Subcutaneous adipose tissue (tissue), 4 donors: ENCODE measurements around the gene RORB. TPM values are rescaled to one million over a fixed set of nuclear protein-coding genes. Genes with fewer than 3 reads are reported as not detected.

Experiments used
- total RNA-seq, 4 donors: library from RNA; depleted of rRNA; stranded (reverse); fragments of >200 nt; gene quantifications; one replicate each; pipeline ENCODE4 v1.1.0, GENCODE V29; 2016
- TF ChIP-seq, protein P1 (sequence below): fragments of 450-650 bp; IDR thresholded peaks from one replicate; pipeline ENCODE4 v1.5.1; 2016; ENCODE audit warnings: low read depth, mild to moderate bottlenecking, control low read depth, antibody characterized with exemption, moderate library complexity

The RORB gene
- total RNA-seq, 4 donors from 2014 or later, result 0.51 to 10.2 (median 1.7) TPM

DNA sequence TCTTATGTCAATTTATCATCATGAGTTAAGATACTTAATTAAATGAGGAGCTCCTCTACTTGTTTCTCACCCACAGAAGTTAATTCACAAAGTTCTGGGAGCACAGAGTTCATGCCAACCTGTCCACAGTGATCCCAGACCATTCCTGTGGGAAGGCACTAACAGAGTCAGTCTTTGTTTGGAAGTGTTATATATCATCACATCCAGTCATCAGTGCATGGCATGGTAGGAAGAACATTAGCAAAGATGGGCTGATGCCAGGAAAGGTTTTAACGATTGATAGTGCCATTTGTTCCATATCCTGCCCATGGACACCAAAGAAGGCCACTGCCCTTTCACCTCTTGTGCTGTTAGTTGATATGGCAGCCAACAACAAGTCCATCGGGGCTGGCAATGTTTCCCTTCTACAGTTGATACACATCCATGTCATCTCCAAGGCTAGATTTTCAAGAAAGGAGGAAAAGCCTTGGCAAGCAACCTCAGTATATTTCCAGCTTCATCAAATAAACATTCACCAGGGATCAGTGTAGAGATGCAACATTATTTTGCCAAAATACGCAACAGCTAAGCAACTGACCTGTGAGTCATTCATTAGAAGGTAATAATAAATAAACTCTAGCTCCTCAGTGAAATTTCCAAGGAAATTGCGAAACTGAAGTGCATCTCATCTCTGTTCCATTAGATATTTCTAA, 169.6 kb downstream of the RORB start:
- TF ChIP-seq, protein P1, sequence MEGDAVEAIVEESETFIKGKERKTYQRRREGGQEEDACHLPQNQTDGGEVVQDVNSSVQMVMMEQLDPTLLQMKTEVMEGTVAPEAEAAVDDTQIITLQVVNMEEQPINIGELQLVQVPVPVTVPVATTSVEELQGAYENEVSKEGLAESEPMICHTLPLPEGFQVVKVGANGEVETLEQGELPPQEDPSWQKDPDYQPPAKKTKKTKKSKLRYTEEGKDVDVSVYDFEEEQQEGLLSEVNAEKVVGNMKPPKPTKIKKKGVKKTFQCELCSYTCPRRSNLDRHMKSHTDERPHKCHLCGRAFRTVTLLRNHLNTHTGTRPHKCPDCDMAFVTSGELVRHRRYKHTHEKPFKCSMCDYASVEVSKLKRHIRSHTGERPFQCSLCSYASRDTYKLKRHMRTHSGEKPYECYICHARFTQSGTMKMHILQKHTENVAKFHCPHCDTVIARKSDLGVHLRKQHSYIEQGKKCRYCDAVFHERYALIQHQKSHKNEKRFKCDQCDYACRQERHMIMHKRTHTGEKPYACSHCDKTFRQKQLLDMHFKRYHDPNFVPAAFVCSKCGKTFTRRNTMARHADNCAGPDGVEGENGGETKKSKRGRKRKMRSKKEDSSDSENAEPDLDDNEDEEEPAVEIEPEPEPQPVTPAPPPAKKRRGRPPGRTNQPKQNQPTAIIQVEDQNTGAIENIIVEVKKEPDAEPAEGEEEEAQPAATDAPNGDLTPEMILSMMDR, result no peak

DNA sequence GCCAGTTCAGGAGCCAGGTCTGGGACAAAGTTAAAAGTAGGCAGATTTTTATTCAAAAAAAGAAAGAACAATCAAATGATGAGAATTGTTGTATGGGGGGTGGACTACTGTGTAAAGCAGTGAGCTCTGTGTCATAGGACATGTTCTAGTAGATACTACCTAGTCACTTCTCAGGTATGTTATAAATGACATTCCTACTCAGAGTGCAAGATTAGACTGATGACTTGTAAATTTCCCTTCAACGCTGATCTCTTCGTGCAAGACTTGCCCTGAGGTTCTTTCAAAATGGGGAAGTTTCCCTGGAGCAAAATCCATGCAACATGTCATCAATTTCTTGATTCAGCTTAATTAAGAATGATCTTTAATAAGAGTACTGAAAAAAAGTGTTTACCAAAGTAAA, 175.1 kb downstream of the RORB start:
- TF ChIP-seq, protein P1, result no peak

GRCh38 chr9:74674077-74674476, 176.9 kb downstream of the RORB start:
- TF ChIP-seq, protein P1, result no peak

DNA sequence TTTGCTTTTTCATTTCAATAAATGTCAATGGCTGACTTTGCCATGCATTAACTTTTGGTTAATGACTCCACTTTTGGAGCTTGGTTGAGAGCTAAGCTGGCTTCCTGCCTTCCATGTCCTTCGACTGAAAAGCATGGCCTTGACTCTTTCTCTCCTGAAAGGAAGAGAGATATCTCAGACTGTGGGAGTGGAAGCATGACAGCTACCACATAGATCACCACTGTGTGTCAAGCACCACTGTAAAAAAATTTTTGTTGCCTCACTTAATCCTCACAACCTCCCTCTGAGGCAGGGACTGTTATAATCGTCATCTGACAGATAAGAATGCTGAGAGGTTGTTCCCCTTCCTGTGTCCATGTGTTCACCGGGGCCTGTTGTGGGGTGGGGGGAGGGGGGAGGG, 184.8 kb downstream of the RORB start:
- TF ChIP-seq, protein P1, result no peak

DNA sequence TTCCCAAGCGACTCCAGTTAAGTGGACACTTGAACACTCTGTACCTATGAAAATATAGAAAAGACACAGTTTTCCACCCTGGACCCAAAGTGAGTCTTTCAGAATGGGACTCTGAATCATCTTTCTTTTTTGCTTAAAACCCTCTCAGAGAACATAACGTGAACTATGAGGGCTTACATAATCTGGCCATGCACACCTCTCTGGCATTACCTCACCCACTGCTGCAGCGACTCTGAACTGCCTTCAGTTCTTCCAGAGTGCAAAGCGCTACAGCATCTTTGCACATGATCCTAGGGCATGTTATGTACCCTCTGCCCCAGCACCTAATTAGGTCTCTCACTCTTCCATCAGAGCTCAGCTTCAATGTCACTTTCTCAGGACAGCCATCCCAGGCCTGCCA, 186.2 kb downstream of the RORB start:
- TF ChIP-seq, protein P1, result no peak

DNA sequence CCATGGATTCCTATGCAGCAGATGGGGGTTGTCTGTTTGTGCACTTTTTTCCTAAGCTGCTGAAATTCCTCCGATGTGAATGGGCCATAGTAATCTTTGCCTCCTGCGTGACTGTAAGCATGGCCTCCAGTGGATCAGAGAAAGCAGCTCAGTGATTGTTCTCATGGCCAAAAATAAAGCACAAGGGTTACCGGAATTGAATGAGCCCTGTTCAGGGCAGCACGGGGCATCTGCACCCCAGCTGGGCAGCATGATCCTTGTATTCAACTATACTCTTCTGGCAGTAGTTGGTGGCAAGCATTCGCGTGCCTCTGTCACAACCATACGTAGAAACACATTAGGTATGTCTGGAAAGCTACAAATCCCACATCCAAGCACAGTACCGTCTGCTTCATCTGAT, 193.9 kb downstream of the RORB start:
- TF ChIP-seq, protein P1, result no peak

GRCh38 chr9:74696520-74696919, 199.4 kb downstream of the RORB start:
- TF ChIP-seq, protein P1, result no peak
